Activated CD8-positive, alpha-beta memory T cell treated with anti-CD3 and anti-CD28 coated beads, Interleukin-2, amount 50 U/mL, for 48 hours (primary cell): Measurements from ENCODE around the gene PCDHGA9.
"Not testable (repeated sequence)": the region's sequence is repeated elsewhere in the genome, so short reads cannot be mapped to it uniquely, and the experiment has no call there.

Source experiments
- DNase-seq: peaks from one replicate; pipeline ENCODE4 v3.0.0-alpha.2; 2020

PCDHGA9 gene

GRCh38 chr5:141414548-141415274 lies 12.1 kb downstream of the PCDHGA9 start:
- DNase-seq: not testable (repeated sequence)

DNA sequence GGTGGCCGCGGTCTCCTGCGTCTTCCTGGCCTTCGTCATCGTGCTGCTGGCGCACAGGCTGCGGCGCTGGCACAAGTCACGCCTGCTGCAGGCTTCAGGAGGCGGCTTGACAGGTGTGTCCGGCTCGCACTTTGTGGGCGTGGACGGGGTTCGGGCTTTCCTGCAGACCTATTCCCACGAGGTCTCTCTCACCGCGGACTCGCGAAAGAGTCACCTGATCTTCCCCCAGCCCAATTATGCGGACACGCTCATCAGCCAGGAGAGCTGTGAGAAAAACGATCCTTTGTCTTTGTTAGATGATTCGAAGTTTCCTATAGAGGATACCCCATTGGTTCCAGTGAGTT lies 12.7 kb downstream of the PCDHGA9 start:
- not testable (repeated sequence) for DNase-seq

DNA sequence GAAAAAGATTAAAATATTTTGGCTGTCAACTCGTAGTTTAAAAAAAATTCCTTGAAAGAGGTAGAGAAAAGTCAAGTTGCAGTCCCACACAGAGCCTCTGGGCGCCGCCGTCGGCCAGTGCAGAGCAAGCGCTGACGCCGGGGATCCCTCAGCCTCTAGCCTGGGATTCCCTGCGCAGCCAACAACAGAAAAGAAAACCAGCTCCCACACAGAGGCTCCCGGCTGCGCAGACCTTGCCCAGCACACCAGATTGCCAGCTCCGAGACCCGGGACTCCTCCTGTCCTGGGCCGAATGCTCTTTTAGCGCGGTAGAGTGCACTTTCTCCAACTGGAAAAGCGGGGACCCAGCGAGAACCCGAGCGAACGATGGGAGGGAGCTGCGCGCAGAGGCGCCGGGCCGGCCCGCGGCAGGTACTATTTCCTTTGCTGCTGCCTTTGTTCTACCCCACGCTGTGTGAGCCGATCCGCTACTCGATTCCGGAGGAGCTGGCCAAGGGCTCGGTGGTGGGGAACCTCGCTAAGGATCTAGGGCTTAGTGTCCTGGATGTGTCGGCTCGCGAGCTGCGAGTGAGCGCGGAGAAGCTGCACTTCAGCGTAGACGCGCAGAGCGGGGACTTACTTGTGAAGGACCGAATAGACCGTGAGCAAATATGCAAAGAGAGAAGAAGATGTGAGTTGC lies 15.1 kb downstream of the PCDHGA9 start, which contains the start of gene PCDHGB7:
Gene PCDHGB7 (plus strand): TSS at position 184 of the 679 bp plus-strand sequence. CDS start 183 bp downstream, at position 367.
- DNase-seq: peak; percentile 78

- no peak for DNase-seq
Observed at GRCh38 chr5:141419074-141419880, 16.7 kb downstream of the PCDHGA9 start.

GRCh38 chr5:141420855-141421488 lies 18.4 kb downstream of the PCDHGA9 start, which contains the start of gene PCDHGA11:
TSS of gene PCDHGA11 (plus strand) at chr5:141421051. CDS start at chr5:141421228, 177 bp downstream.
- no peak for DNase-seq

GRCh38 chr5:141421489-141421855 lies 18.9 kb downstream of the PCDHGA9 start:
- DNase-seq: no peak

DNA sequence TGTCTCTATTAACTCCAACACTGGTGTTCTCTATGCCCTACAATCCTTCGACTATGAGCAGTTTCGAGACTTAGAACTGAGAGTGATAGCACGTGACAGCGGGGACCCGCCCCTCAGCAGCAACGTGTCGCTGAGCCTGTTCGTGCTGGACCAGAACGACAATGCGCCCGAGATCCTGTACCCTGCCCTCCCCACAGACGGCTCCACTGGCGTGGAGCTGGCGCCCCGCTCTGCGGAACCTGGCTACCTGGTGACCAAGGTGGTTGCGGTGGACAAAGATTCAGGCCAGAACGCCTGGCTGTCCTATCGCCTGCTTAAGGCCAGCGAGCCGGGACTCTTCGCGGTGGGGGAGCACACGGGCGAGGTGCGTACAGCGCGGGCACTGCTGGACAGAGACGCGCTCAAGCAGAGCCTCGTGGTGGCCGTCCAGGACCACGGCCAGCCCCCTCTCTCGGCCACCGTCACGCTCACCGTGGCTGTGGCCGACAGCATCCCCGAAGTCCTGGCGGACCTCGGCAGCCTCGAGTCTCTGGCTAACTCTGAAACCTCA lies 20.2 kb downstream of the PCDHGA9 start:
- DNase-seq: no peak

DNA sequence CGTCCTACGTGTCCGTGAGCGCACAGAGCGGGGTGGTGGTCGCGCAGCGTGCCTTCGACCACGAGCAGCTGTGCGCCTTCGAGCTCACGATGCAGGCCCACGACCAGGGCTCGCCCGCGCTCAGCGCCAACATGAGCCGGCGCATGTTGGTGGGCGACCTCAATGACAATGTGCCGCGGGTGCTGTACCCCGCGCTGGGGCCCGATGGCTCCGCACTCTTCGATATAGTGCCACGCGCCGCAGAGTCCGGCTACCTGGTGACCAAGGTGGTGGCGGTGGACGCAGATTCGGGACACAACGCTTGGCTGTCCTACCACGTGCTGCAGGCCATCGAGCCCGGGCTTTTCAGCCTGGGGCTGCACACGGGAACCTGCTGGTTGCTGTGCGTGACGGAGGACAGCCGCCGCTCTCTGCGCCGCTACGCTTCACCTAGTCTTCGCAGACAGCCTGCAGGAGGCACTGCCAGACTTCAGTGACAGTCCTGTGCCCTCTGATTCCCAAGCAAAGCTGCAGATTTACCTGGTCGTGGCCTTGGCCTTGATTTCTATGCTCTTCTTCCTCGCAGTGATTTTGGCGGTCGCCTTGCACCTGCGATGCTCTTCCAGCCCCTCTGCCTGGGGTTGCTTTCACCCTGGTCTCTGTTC lies 25.3 kb downstream of the PCDHGA9 start:
- DNase-seq: no peak

DNA sequence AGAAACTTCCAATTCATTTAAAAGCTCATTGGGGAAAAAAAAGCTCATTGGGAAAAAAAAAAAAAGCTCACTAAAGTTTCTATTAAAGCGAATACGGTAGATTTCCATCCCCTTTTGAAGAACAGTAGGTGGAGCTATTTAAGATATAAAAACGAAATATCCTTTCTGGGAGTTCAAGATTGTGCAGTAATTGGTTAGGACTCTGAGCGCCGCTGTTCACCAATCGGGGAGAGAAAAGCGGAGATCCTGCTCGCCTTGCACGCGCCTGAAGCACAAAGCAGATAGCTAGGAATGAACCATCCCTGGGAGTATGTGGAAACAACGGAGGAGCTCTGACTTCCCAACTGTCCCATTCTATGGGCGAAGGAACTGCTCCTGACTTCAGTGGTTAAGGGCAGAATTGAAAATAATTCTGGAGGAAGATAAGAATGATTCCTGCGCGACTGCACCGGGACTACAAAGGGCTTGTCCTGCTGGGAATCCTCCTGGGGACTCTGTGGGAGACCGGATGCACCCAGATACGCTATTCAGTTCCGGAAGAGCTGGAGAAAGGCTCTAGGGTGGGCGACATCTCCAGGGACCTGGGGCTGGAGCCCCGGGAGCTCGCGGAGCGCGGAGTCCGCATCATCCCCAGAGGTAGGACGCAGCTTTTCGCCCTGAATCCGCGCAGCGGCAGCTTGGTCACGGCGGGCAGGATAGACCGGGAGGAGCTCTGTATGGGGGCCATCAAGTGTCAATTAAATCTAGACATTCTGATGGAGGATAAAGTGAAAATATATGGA lies 27.9 kb downstream of the PCDHGA9 start, which contains the start of gene PCDHGA12:
Gene PCDHGA12 (plus strand): TSS at position 176 of the 782 bp plus-strand sequence. CDS start 253 bp downstream, at position 429.
- DNase-seq: no peak

DNA sequence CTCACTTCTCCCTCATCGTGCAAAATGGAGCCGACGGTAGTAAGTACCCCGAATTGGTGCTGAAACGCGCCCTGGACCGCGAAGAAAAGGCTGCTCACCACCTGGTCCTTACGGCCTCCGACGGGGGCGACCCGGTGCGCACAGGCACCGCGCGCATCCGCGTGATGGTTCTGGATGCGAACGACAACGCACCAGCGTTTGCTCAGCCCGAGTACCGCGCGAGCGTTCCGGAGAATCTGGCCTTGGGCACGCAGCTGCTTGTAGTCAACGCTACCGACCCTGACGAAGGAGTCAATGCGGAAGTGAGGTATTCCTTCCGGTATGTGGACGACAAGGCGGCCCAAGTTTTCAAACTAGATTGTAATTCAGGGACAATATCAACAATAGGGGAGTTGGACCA lies 28.7 kb downstream of the PCDHGA9 start:
- DNase-seq: no peak

- not testable (repeated sequence) for DNase-seq
Observed at GRCh38 chr5:141432308-141432707, 29.7 kb downstream of the PCDHGA9 start.

DNA sequence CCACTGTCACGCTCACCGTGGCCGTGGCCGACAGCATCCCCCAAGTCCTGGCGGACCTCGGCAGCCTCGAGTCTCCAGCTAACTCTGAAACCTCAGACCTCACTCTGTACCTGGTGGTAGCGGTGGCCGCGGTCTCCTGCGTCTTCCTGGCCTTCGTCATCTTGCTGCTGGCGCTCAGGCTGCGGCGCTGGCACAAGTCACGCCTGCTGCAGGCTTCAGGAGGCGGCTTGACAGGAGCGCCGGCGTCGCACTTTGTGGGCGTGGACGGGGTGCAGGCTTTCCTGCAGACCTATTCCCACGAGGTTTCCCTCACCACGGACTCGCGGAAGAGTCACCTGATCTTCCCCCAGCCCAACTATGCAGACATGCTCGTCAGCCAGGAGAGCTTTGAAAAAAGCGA lies 30.1 kb downstream of the PCDHGA9 start:
- DNase-seq: not testable (repeated sequence)

- no peak for DNase-seq
Observed at GRCh38 chr5:141434006-141434405, 31.4 kb downstream of the PCDHGA9 start.

DNA sequence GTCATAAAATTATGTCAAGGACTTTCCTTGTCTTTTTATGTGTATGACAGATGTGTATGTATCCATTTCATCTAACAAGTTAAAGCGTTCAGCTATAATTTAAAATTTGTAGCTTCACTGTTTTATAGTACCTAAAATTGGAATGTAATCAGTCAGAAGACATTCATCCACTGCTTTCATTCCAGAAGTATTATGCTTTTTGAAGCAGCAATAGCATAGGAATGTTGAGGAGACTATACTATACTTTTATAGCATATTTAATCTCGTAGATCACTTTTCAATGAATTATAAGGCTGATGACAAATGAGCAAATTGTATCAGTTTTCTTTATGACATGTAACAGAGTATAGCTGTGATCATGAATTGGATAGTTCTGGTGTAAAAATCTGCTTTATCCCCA lies 34.6 kb downstream of the PCDHGA9 start:
- no peak for DNase-seq

GRCh38 chr5:141439411-141440141 lies 37.0 kb downstream of the PCDHGA9 start:
- DNase-seq: no peak

- no peak for DNase-seq
Observed at GRCh38 chr5:141440341-141440740, 37.8 kb downstream of the PCDHGA9 start.

DNA sequence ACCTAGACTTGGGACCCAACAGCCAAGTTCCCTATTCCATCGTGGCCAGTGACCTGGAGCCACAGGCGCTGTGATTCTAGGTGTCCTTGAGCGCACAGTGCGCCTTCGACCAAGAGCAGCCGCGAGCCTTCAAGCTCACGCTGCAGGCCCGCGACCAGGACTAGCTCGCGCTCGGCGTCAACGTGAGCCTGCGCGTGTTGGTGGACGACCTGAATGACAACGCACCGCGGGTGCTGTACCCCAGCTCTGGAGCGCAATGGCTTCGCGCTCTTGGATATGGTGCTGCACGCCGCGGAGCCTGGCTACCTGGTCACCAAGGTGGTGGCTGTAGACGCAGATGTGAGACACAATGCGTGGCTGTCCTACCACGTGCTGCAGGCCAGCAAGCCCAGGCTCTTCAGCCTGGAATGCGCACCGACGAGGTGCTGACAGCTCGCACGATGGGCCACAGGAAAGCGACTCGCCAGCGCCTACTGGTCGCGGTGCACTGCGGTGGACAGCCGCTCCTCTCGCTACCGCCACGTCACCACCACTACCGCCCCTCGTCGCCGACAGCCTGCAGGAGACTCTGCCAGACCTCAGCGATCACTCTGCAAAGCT lies 39.1 kb downstream of the PCDHGA9 start:
- DNase-seq: no peak
